Osteocyte (in vitro differentiated cells): Measurements from ENCODE around the gene F2RL2. TPM values are rescaled to one million over a fixed set of nuclear protein-coding genes. Genes with fewer than 3 reads are reported as not detected.

ENCODE experiments used
- DNase-seq: peaks from one replicate; pipeline ENCODE4 v3.0.0; 2021; ENCODE audit warnings: mixed read lengths; ENCODE audit not compliant: unreplicated experiment; ENCODE audit errors: extremely low spot score
- H3K27ac Mint-ChIP-seq: one replicate; pipeline ENCODE4 v1.8.0; 2021; ENCODE audit warnings: mild to moderate bottlenecking, mixed read lengths; ENCODE audit not compliant: unreplicated experiment
- H3K27me3 Mint-ChIP-seq: one replicate; pipeline ENCODE4 v1.8.0; 2021; ENCODE audit warnings: mixed read lengths; ENCODE audit not compliant: unreplicated experiment
- H3K36me3 Mint-ChIP-seq: one replicate; pipeline ENCODE4 v1.8.0; 2021; ENCODE audit warnings: mixed read lengths; ENCODE audit not compliant: unreplicated experiment
- H3K4me1 Mint-ChIP-seq: one replicate; pipeline ENCODE4 v1.8.0; 2021; ENCODE audit warnings: mixed read lengths; ENCODE audit not compliant: unreplicated experiment
- H3K4me3 Mint-ChIP-seq: one replicate; pipeline ENCODE4 v1.8.0; 2021; ENCODE audit warnings: mild to moderate bottlenecking, moderate library complexity, mixed read lengths; ENCODE audit not compliant: unreplicated experiment
- H3K9me3 Mint-ChIP-seq: one replicate; pipeline ENCODE4 v1.8.0; 2021; ENCODE audit warnings: mixed read lengths; ENCODE audit not compliant: unreplicated experiment
- CTCF ChIP-seq: fragments of 200-600 bp; sonication (generic); IDR thresholded peaks from 2 replicates; pipeline ENCODE4 v1.5.0; 2021; ENCODE audit warnings: antibody characterized with exemption, mild to moderate bottlenecking, moderate library complexity
- total RNA-seq: library from RNA; stranded (reverse); gene quantifications from 2 replicates; pipeline ENCODE4 v1.2.1, GENCODE V29; 2021

F2RL2 gene
- total RNA-seq, 1 donor from 2014 or later: 14.1 TPM

GRCh38 chr5:76601470-76601869 lies 21.7 kb downstream of the F2RL2 start:
- H3K27me3 Mint-ChIP-seq: no peaks in the 10 kb centered on the region
- H3K4me3 Mint-ChIP-seq: no peak overlapping the region
- peaks cover 39% of the 10 kb centered on the region for H3K4me1 Mint-ChIP-seq
- no peak for DNase-seq
- peaks cover 3% of the 10 kb centered on the region for H3K9me3 Mint-ChIP-seq
- peak; percentile 84 for TF ChIP-seq CTCF
- no peaks in the 10 kb centered on the region for H3K36me3 Mint-ChIP-seq
- no peak overlapping the region for H3K27ac Mint-ChIP-seq

DNA sequence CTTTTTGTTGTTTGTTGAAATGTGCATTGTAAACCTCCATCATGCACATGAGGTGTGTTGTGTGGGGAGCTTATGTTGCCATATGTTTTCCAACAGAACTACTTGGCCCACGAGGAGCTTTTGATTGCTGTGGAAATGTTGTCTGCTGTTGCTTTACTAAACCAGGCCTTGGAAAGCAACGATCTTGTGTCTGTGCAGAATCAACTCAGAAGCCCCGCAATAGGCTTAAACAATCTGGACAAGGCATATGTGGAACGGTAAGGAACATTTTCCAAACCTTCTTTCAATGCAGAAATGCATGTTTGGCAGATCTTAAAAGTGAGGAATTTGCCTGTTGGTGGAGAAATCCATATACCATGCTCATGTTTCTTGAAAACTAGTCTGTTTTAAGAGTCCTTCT lies 22.5 kb downstream of the F2RL2 start:
- no peak for DNase-seq
- H3K9me3 Mint-ChIP-seq: peaks cover 3% of the 10 kb centered on the region
- H3K36me3 Mint-ChIP-seq: no peaks in the 10 kb centered on the region
- H3K27me3 Mint-ChIP-seq: no peaks in the 10 kb centered on the region
- H3K27ac Mint-ChIP-seq: no peak overlapping the region
- TF ChIP-seq CTCF: no peak
- H3K4me1 Mint-ChIP-seq: peaks cover 35% of the 10 kb centered on the region
- no peak overlapping the region for H3K4me3 Mint-ChIP-seq

- H3K27ac Mint-ChIP-seq: no peak overlapping the region
- no peaks in the 10 kb centered on the region for H3K36me3 Mint-ChIP-seq
- no peak overlapping the region for H3K4me3 Mint-ChIP-seq
- no peak for TF ChIP-seq CTCF
- H3K27me3 Mint-ChIP-seq: no peaks in the 10 kb centered on the region
- DNase-seq: no peak
- peaks cover 20% of the 10 kb centered on the region for H3K4me1 Mint-ChIP-seq
- no peaks in the 10 kb centered on the region for H3K9me3 Mint-ChIP-seq
Measured at GRCh38 chr5:76598531-76598930, 24.7 kb downstream of the F2RL2 start.

GRCh38 chr5:76595755-76596481 lies 27.3 kb downstream of the F2RL2 start:
- peaks cover 2% of the 10 kb centered on the region for H3K4me1 Mint-ChIP-seq
- H3K27ac Mint-ChIP-seq: no peak overlapping the region
- H3K9me3 Mint-ChIP-seq: no peaks in the 10 kb centered on the region
- no peaks in the 10 kb centered on the region for H3K36me3 Mint-ChIP-seq
- H3K27me3 Mint-ChIP-seq: peaks cover 15% of the 10 kb centered on the region
- H3K4me3 Mint-ChIP-seq: no peak overlapping the region
- TF ChIP-seq CTCF: no peak
- no peak for DNase-seq

- Mint-ChIP-seq H3K27me3 (peaks cover 18% of the 10 kb centered on the region), H3K36me3 (no peaks in the 10 kb centered on the region), H3K9me3 (no peaks in the 10 kb centered on the region), H3K4me3 (no peak overlapping the region), H3K27ac (no peak overlapping the region), H3K4me1 (peaks cover 2% of the 10 kb centered on the region)
- no peak for TF ChIP-seq CTCF
- DNase-seq: no peak
Measured at GRCh38 chr5:76594107-76594506, 29.1 kb downstream of the F2RL2 start.
